Fibroblast of lung (primary cell): Measurements from ENCODE around the gene SH2D6. TPM values are rescaled to one million over a fixed set of nuclear protein-coding genes. Genes with fewer than 3 reads are reported as not detected.

Source experiments
- DNase-seq, 2 donors: peaks; one replicate each; pipeline versions ENCODE4 v3.0.0 to v3.0.0-alpha.2; 2010; ENCODE audit warnings: low read depth in 2 of 2
- H2AFZ ChIP-seq: 2 replicates; pipeline ENCODE4 v1.5.1; 2012; ENCODE audit warnings: low read length, control low read depth, inconsistent platforms
- H3K27ac ChIP-seq: 2 replicates; pipeline ENCODE4 v1.5.1; 2011; ENCODE audit warnings: low read length, control low read depth; ENCODE audit not compliant: insufficient read depth
- H3K27me3 ChIP-seq: 2 replicates; pipeline ENCODE4 v1.5.1; 2011; ENCODE audit warnings: mild to moderate bottlenecking, low read length; ENCODE audit not compliant: control insufficient read depth, insufficient read depth
- H3K36me3 ChIP-seq: 2 replicates; pipeline ENCODE4 v1.5.1; 2011; ENCODE audit warnings: low read length; ENCODE audit not compliant: control insufficient read depth, insufficient read depth
- H3K4me1 ChIP-seq: 2 replicates; pipeline ENCODE4 v1.5.1; 2011; ENCODE audit warnings: low read length; ENCODE audit not compliant: control insufficient read depth, insufficient read depth; ENCODE audit errors: extremely low read depth
- H3K4me2 ChIP-seq: 2 replicates; pipeline ENCODE4 v1.5.1; 2011; ENCODE audit warnings: low read length, control low read depth; ENCODE audit not compliant: insufficient read depth; ENCODE audit errors: extremely low read depth
- H3K4me3 ChIP-seq, 4 experiments: fragments of 200-600 bp in 1 of 4; sonication (generic) in 1 of 4; replicated peaks in 1 of 4; 2 replicates each; pipeline ENCODE4 v1.5.1; 2011 to 2016; ENCODE audit warnings: low read length in 4 of 4, low read depth in 3 of 4, mild to moderate bottlenecking in 3 of 4, control low read depth in 2 of 4, inconsistent platforms in 1 of 4, mixed read lengths in 1 of 4; ENCODE audit not compliant: insufficient read depth in 1 of 4; ENCODE audit errors: control extremely low read depth in 1 of 4
- H3K79me2 ChIP-seq: 2 replicates; pipeline ENCODE4 v1.5.1; 2012; ENCODE audit warnings: mild to moderate bottlenecking, low read length, inconsistent platforms; ENCODE audit not compliant: control insufficient read depth, insufficient read depth
- H3K9ac ChIP-seq: 2 replicates; pipeline ENCODE4 v1.5.1; 2011; ENCODE audit warnings: mild to moderate bottlenecking, low read length, control low read depth; ENCODE audit not compliant: insufficient read depth
- H3K9me3 ChIP-seq: 2 replicates; pipeline ENCODE4 v1.5.1; 2012; ENCODE audit warnings: low read depth, low read length; ENCODE audit not compliant: control insufficient read depth, insufficient read depth
- H4K20me1 ChIP-seq: 2 replicates; pipeline ENCODE4 v1.5.1; 2011; ENCODE audit warnings: low read length; ENCODE audit not compliant: control insufficient read depth, insufficient read depth; ENCODE audit errors: extremely low read depth
- EZH2 ChIP-seq: IDR thresholded peaks from 2 replicates; pipeline ENCODE4 v1.5.1; 2012; ENCODE audit warnings: low read length, control low read depth, mild to moderate bottlenecking; ENCODE audit errors: missing control alignments
- polyA plus RNA-seq, 2 donors: library from polyadenylated mRNA; depleted of rRNA in 1 of 2; stranded (reverse) in 1 of 2; unstranded in 1 of 2; fragments of >200 nt; gene quantifications; 2 replicates each; pipeline ENCODE4 v1.2.1, GENCODE V29; 2011 to 2012; ENCODE audit warnings: missing spikeins in 1 of 2
- total RNA-seq: library from RNA; depleted of rRNA; stranded (reverse); fragments of >200 nt; gene quantifications from 2 replicates; pipeline ENCODE4 v1.2.1, GENCODE V29; 2014
- TF ChIP-seq, protein P1 (sequence below), 2 donors: IDR thresholded peaks in 1 of 2; conservative IDR thresholded peaks in 1 of 2; 1 replicate in 1 of 2; 2 replicates in 1 of 2; pipeline ENCODE4 v1.5.1; 2011 to 2012; ENCODE audit warnings: low read length in 2 of 2, control low read depth in 1 of 2, inconsistent platforms in 1 of 2, low read depth in 1 of 2, mild to moderate bottlenecking in 1 of 2

The SH2D6 gene
- total and polyA plus RNA-seq, 2 donors (not counting 1 experiment from before 2014, with no cell fraction given), result 0.16 to 2.1 TPM

DNA sequence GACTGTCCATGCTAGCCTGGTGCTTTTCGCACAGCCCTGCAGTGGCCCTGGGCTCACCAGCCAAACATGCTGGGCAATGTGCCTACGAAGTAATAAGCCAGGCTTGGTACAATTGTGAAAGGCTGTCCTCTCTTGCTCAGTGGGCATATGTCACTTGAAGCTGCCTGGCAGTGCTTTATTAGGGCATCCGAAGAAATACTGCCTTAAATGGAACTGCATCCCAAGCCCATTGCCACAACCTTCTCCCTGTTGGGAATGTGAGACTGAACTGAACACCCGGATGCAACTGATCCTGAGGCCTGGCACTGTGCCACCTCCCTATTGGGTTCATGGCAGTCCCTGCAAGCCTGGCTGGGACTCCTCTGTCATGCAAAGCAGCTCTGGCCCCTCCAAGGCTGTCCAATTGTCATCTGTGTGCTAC lies 24.2 kb upstream of the SH2D6 start:
- Histone ChIP-seq H3K4me1 (peaks cover 8% of the 10 kb centered on the region), H2AFZ (no peak overlapping the region), H3K9me3 (no peaks in the 10 kb centered on the region), H4K20me1 (no peaks in the 10 kb centered on the region), H3K27me3 (no peaks in the 10 kb centered on the region), H3K9ac (no peak overlapping the region), H3K27ac (no peak overlapping the region), H3K4me3 (no peak overlapping the region), H3K4me2 (no peak overlapping the region), H3K79me2 (no peaks in the 10 kb centered on the region), H3K36me3 (peaks cover 4% of the 10 kb centered on the region)
- DNase-seq, result no peak
- TF ChIP-seq, protein P1, sequence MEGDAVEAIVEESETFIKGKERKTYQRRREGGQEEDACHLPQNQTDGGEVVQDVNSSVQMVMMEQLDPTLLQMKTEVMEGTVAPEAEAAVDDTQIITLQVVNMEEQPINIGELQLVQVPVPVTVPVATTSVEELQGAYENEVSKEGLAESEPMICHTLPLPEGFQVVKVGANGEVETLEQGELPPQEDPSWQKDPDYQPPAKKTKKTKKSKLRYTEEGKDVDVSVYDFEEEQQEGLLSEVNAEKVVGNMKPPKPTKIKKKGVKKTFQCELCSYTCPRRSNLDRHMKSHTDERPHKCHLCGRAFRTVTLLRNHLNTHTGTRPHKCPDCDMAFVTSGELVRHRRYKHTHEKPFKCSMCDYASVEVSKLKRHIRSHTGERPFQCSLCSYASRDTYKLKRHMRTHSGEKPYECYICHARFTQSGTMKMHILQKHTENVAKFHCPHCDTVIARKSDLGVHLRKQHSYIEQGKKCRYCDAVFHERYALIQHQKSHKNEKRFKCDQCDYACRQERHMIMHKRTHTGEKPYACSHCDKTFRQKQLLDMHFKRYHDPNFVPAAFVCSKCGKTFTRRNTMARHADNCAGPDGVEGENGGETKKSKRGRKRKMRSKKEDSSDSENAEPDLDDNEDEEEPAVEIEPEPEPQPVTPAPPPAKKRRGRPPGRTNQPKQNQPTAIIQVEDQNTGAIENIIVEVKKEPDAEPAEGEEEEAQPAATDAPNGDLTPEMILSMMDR (conservative IDR thresholded peaks at IDR 0.05 in 1 of 2, IDR thresholded peaks at IDR 0.05 in 1 of 2; ENCODE audit: low read depth in 1 of 2, low read length in 2 of 2), result no peak
- TF ChIP-seq EZH2, result no peak

DNA sequence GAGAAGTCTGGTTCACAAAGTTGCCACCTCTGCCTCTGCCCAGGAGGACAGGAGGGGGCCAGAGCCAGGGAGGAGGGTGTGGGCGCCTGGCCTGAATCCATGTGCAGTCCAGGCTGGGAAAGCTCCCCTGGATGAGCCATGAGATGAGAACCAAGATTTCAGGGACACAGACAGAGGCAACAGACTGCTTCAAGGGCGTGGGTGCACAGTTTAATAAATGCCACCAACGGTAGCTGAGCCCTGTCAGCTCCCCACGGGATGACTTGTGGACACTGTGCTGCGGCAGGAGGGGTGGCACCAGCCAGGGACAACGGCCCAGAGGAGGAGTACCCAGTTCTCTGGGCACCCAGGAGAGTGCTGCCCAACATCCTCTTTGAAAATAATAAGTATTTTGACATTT lies 23.5 kb upstream of the SH2D6 start:
- H2AFZ ChIP-seq, result no peak overlapping the region
- no peak overlapping the region for H3K27ac ChIP-seq
- no peaks in the 10 kb centered on the region for H3K79me2 ChIP-seq
- TF ChIP-seq, protein P1 (conservative IDR thresholded peaks at IDR 0.05 in 1 of 2, IDR thresholded peaks at IDR 0.05 in 1 of 2; ENCODE audit: low read depth in 1 of 2, low read length in 2 of 2), result no peak
- TF ChIP-seq EZH2, result no peak
- H3K27me3 ChIP-seq, result no peaks in the 10 kb centered on the region
- no peaks in the 10 kb centered on the region for H3K9me3 ChIP-seq
- no peak for DNase-seq
- no peak overlapping the region for H3K4me3 ChIP-seq
- H3K36me3 ChIP-seq, result peaks cover 4% of the 10 kb centered on the region
- H3K9ac ChIP-seq, result no peak overlapping the region
- H3K4me1 ChIP-seq, result peaks cover 8% of the 10 kb centered on the region
- no peaks in the 10 kb centered on the region for H4K20me1 ChIP-seq
- no peak overlapping the region for H3K4me2 ChIP-seq

DNA sequence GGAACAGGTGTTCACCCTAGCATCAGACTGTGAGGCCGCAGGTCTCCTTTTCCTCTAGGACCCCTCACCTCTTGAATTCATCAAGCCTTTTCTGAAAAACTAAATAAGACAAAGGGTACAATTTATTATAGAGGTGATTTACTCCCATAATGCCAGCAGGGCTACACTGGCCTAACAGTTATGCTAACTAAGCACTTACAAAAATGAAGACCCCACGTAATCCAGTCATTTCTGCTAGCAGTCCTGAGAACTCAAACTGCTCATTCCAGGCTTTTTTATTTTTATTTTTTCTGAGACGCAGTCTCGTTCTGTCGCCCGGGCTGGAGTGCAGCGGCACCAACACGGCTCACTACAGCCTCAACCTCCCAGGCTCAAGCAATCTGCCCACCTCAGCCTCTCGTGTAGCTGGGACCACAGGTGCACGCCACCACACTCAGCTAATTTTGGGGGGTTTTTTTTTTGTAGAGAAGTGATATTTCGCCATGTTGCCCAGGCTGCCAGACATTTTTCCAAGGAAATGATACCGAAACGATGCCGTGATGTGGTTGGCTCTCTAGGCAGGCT lies 22.5 kb upstream of the SH2D6 start:
- peaks cover 4% of the 10 kb centered on the region for H3K36me3 ChIP-seq
- no peaks in the 10 kb centered on the region for H3K9me3 ChIP-seq
- no peak overlapping the region for H3K4me2 ChIP-seq
- H2AFZ ChIP-seq, result no peak overlapping the region
- H3K9ac ChIP-seq, result no peak overlapping the region
- peaks cover 8% of the 10 kb centered on the region for H3K4me1 ChIP-seq
- DNase-seq, result no peak
- no peaks in the 10 kb centered on the region for H3K79me2 ChIP-seq
- H3K27me3 ChIP-seq, result no peaks in the 10 kb centered on the region
- H3K27ac ChIP-seq, result no peak overlapping the region
- H4K20me1 ChIP-seq, result no peaks in the 10 kb centered on the region
- no peak overlapping the region for H3K4me3 ChIP-seq
- TF ChIP-seq EZH2, result no peak
